Keratinocyte (primary cell): Measurements from ENCODE around the gene C8G. TPM values are rescaled to one million over a fixed set of nuclear protein-coding genes. Genes with fewer than 3 reads are reported as not detected.

Experiments used
- DNase-seq: peaks from one replicate; pipeline ENCODE4 v3.0.0-alpha.2; 2011; ENCODE audit warnings: low read depth, missing footprints, low spot score
- FAIRE-seq: peaks from 2 replicates; lab custom pipeline; 2011; peaks lifted over from hg19 to GRCh38; lab: Jason Lieb, UNC
- H2AFZ ChIP-seq: 2 replicates; pipeline ENCODE4 v1.6.0; 2012; ENCODE audit warnings: low read length, control low read depth, inconsistent platforms; ENCODE audit not compliant: control insufficient read depth
- H3K27ac ChIP-seq: 2 replicates; pipeline ENCODE4 v1.5.1; 2011; ENCODE audit warnings: low read length; ENCODE audit not compliant: control insufficient read depth, insufficient read depth
- H3K27me3 ChIP-seq: 3 replicates; pipeline ENCODE4 v1.6.0; 2011; ENCODE audit warnings: low read length; ENCODE audit not compliant: control insufficient read depth, insufficient read depth; ENCODE audit errors: extremely low read depth
- H3K36me3 ChIP-seq, 2 experiments: 2 replicates in 1 of 2; 3 replicates in 1 of 2; pipeline ENCODE4 v1.5.1; 2011; ENCODE audit warnings: low read length in 2 of 2, mild to moderate bottlenecking in 1 of 2; ENCODE audit not compliant: control insufficient read depth in 2 of 2, insufficient read depth in 2 of 2; ENCODE audit errors: extremely low read depth in 1 of 2
- H3K4me1 ChIP-seq: 3 replicates; pipeline ENCODE4 v1.5.1; 2011; ENCODE audit warnings: low read length; ENCODE audit not compliant: control insufficient read depth, insufficient read depth; ENCODE audit errors: extremely low read depth
- H3K4me2 ChIP-seq: 3 replicates; pipeline ENCODE4 v1.6.0; 2011; ENCODE audit warnings: low read depth, low read length; ENCODE audit not compliant: control insufficient read depth, insufficient read depth; ENCODE audit errors: extremely low read depth
- H3K4me3 ChIP-seq, 3 experiments: fragments of 200-600 bp in 1 of 3; sonication (generic) in 1 of 3; 2 replicates in 2 of 3; 3 replicates in 1 of 3; pipeline ENCODE4 v1.5.1; 2011 to 2016; ENCODE audit warnings: low read length in 3 of 3, mild to moderate bottlenecking in 3 of 3, control low read depth in 2 of 3, inconsistent platforms in 1 of 3, low read depth in 1 of 3, mixed read lengths in 1 of 3, mixed run types in 1 of 3, moderate library complexity in 1 of 3; ENCODE audit not compliant: control insufficient read depth in 2 of 3, insufficient read depth in 2 of 3; ENCODE audit errors: extremely low read depth in 1 of 3
- H3K79me2 ChIP-seq: 2 replicates; pipeline ENCODE4 v1.6.0; 2012; ENCODE audit warnings: low read length; ENCODE audit not compliant: control insufficient read depth, insufficient read depth
- H3K9ac ChIP-seq: 3 replicates; pipeline ENCODE4 v1.6.0; 2011; ENCODE audit warnings: low read length; ENCODE audit not compliant: control insufficient read depth, insufficient read depth; ENCODE audit errors: extremely low read depth
- H3K9me1 ChIP-seq: 3 replicates; pipeline ENCODE4 v1.6.0; 2011; ENCODE audit warnings: low read length; ENCODE audit not compliant: control insufficient read depth, insufficient read depth; ENCODE audit errors: extremely low read depth
- H3K9me3 ChIP-seq: 2 replicates; pipeline ENCODE4 v1.5.1; 2012; ENCODE audit warnings: low read depth, low read length; ENCODE audit not compliant: control insufficient read depth
- H4K20me1 ChIP-seq: 3 replicates; pipeline ENCODE4 v1.6.0; 2011; ENCODE audit warnings: low read length; ENCODE audit not compliant: control insufficient read depth, insufficient read depth; ENCODE audit errors: extremely low read depth
- EZH2 ChIP-seq: IDR thresholded peaks from one replicate; pipeline ENCODE4 v1.6.1; 2012; ENCODE audit warnings: inconsistent platforms, mild to moderate bottlenecking, low read length, moderate library complexity
- dilution Hi-C: fragments of 300-500 bp; cut with MboI; formaldehyde crosslinking; loops from one replicate; pipeline ENCODE4 v1.7.0; 2020; ENCODE audit warnings: low sequenced_read_pairs; ENCODE audit not compliant: extremely low pct_ligation_motif_present
- polyA plus RNA-seq, 5 experiments: library from polyadenylated mRNA; depleted of rRNA in 3 of 5; stranded (reverse) in 3 of 5; stranded (forward) in 1 of 5; unstranded in 1 of 5; fragments of >200 nt; gene quantifications; 1 replicate in 1 of 5; 2 replicates in 3 of 5; 3 replicates in 1 of 5; pipeline versions ENCODE4 v1.2.1 to v1.2.3, GENCODE V29; 2011 to 2012; ENCODE audit warnings: missing spikeins in 2 of 5, low read depth in 1 of 5, low replicate concordance in 1 of 5
- TF ChIP-seq, protein P1 (sequence below), 3 experiments: IDR thresholded peaks in 1 of 3; conservative IDR thresholded peaks in 1 of 3; optimal IDR thresholded peaks in 1 of 3; 2 replicates in 2 of 3; 3 replicates in 1 of 3; pipeline versions ENCODE3 to v1.5.1; 2011; ENCODE audit warnings: low read length in 3 of 3, mild to moderate bottlenecking in 3 of 3, moderate library complexity in 2 of 3, control low read depth in 1 of 3, inconsistent platforms in 1 of 3; ENCODE audit not compliant: insufficient read depth in 2 of 3; ENCODE audit errors: extremely low read depth in 1 of 3

C8G gene
- polyA plus RNA-seq, 1 donor (not counting 4 experiments of a cell fraction or from before 2014, with no cell fraction given), result 0.24 TPM

DNA sequence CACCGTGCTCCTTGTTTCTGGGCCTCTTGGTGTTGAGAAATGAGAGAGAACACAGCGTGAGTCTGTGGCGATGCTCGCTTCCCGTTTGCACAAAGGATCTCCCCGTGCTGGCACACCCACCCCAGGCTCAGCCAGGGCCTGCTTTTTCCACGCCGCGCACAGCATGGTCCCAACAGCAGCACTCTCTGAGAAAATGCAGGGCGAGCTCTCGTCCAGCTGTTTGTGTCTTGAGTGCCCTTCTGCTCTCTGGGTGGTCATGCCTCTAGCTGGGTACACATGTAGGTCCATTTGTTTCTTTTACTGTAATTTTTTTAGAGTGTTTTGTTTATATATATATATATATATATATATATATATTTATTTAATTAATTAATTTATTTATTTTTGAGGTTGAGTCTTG is 27.1 kb upstream of the C8G start:
- no peak overlapping the region for H3K9ac ChIP-seq
- dilution Hi-C loops, result no loop called here
- H3K79me2 ChIP-seq, result peaks cover 9% of the 10 kb centered on the region
- no peak overlapping the region for H3K4me2 ChIP-seq
- H3K27ac ChIP-seq, result no peak overlapping the region
- no peaks in the 10 kb centered on the region for H3K9me3 ChIP-seq
- FAIRE-seq (no peak), DNase-seq (no peak)
- H2AFZ ChIP-seq, result no peak overlapping the region
- no peaks in the 10 kb centered on the region for H3K9me1 ChIP-seq
- H3K27me3 ChIP-seq, result no peaks in the 10 kb centered on the region
- TF ChIP-seq EZH2, result no peak
- TF ChIP-seq, protein P1, sequence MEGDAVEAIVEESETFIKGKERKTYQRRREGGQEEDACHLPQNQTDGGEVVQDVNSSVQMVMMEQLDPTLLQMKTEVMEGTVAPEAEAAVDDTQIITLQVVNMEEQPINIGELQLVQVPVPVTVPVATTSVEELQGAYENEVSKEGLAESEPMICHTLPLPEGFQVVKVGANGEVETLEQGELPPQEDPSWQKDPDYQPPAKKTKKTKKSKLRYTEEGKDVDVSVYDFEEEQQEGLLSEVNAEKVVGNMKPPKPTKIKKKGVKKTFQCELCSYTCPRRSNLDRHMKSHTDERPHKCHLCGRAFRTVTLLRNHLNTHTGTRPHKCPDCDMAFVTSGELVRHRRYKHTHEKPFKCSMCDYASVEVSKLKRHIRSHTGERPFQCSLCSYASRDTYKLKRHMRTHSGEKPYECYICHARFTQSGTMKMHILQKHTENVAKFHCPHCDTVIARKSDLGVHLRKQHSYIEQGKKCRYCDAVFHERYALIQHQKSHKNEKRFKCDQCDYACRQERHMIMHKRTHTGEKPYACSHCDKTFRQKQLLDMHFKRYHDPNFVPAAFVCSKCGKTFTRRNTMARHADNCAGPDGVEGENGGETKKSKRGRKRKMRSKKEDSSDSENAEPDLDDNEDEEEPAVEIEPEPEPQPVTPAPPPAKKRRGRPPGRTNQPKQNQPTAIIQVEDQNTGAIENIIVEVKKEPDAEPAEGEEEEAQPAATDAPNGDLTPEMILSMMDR (optimal IDR thresholded peaks at IDR 0.05 in 1 of 3, IDR thresholded peaks at IDR 0.05 in 1 of 3, conservative IDR thresholded peaks at IDR 0.05 in 1 of 3; ENCODE audit: extremely low read depth in 1 of 3, insufficient read depth in 2 of 3, low read length in 3 of 3), result no peak
- no peaks in the 10 kb centered on the region for H3K4me1 ChIP-seq
- peaks cover 29 to 57% of the 10 kb centered on the region in 2 experiments for H3K36me3 ChIP-seq
- H3K4me3 ChIP-seq, result no peak overlapping the region
- no peaks in the 10 kb centered on the region for H4K20me1 ChIP-seq

GRCh38 chr9:136920069-136920468 is 25.0 kb upstream of the C8G start:
- H3K27me3 ChIP-seq, result no peaks in the 10 kb centered on the region
- TF ChIP-seq EZH2, result no peak
- TF ChIP-seq, protein P1 (optimal IDR thresholded peaks at IDR 0.05 in 1 of 3, IDR thresholded peaks at IDR 0.05 in 1 of 3, conservative IDR thresholded peaks at IDR 0.05 in 1 of 3; ENCODE audit: extremely low read depth in 1 of 3, insufficient read depth in 2 of 3, low read length in 3 of 3), result no peak
- H2AFZ ChIP-seq, result no peak overlapping the region
- dilution Hi-C loops, result no loop called here
- no peak overlapping the region for H3K9ac ChIP-seq
- no peaks in the 10 kb centered on the region for H3K4me1 ChIP-seq
- no peaks in the 10 kb centered on the region for H4K20me1 ChIP-seq
- no peaks in the 10 kb centered on the region for H3K9me3 ChIP-seq
- peaks cover 9% of the 10 kb centered on the region for H3K79me2 ChIP-seq
- H3K4me2 ChIP-seq, result no peak overlapping the region
- DNase-seq, result no peak
- H3K9me1 ChIP-seq, result no peaks in the 10 kb centered on the region
- no peak overlapping the region for H3K27ac ChIP-seq
- FAIRE-seq, result no peak
- H3K36me3 ChIP-seq, result peaks cover 28 to 51% of the 10 kb centered on the region in 2 experiments
- no peak overlapping the region for H3K4me3 ChIP-seq
